ENCODE results near the gene FARSA.
A peak's percentile ranks its signal among the peaks of the same experiment; 100 is the strongest.
"Not testable (repeated sequence)": the region's sequence is repeated elsewhere in the genome, so short reads cannot be mapped to it uniquely, and the experiment has no call there.

The FARSA gene

GRCh38 chr19:12899891-12900518, 33.5 kb downstream of the FARSA start:
- H3K4me3 ChIP-seq (ENCODE audit: control insufficient read depth, low read depth, low read length): no peak overlapping the region
- DNase-seq (ENCODE audit: low read depth): no peak
- TF ChIP-seq, protein P1, sequence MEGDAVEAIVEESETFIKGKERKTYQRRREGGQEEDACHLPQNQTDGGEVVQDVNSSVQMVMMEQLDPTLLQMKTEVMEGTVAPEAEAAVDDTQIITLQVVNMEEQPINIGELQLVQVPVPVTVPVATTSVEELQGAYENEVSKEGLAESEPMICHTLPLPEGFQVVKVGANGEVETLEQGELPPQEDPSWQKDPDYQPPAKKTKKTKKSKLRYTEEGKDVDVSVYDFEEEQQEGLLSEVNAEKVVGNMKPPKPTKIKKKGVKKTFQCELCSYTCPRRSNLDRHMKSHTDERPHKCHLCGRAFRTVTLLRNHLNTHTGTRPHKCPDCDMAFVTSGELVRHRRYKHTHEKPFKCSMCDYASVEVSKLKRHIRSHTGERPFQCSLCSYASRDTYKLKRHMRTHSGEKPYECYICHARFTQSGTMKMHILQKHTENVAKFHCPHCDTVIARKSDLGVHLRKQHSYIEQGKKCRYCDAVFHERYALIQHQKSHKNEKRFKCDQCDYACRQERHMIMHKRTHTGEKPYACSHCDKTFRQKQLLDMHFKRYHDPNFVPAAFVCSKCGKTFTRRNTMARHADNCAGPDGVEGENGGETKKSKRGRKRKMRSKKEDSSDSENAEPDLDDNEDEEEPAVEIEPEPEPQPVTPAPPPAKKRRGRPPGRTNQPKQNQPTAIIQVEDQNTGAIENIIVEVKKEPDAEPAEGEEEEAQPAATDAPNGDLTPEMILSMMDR (conservative IDR thresholded peaks at IDR 0.05; ENCODE audit: control insufficient read depth, insufficient read depth, low read depth, low read length): no peak

DNA sequence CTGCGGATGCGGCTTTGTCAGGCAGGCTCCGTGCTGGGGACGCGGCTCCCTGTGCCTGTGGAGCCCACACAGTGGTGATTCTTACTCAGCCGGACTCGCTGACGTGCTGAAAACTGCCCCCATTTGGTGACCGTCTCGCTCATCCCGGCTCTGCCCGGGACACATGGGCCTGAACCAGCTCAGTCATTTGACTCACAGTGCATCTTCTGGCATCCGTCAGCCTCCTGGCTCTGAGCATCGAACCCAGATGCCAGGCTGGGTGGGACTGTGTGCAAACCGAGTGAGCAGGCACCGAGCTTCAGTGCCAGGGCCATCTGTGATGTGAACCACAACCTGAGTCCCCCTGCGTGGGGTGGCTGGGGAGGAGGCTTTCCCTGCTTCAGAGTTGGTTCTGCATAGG, 37.1 kb downstream of the FARSA start:
- no peak for DNase-seq (ENCODE audit: low read depth)
- TF ChIP-seq, protein P1 (conservative IDR thresholded peaks at IDR 0.05; ENCODE audit: control insufficient read depth, insufficient read depth, low read depth, low read length): no peak
- no peak overlapping the region for H3K4me3 ChIP-seq (ENCODE audit: control insufficient read depth, low read depth, low read length)

DNA sequence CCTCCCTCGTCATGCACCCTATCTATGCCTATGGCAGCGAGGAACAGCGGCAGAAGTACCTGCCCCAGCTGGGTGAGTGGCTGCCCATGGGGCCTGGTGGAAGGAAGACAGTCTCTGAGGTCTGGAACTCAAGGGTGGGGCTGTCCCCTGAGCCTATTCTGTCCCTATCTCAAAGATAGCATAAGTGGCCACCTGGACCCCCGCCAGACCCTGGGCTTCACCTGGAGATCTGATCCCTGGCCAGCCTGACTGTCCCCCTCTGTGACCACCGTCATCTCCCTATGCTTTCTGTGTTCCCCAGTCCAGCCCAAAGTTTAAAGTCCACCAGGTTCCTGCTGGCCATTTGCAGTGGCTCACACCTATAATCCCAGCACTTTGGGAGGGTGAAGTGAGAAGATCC, 39.9 kb downstream of the FARSA start:
- no peak overlapping the region for H3K4me3 ChIP-seq (ENCODE audit: control insufficient read depth, low read depth, low read length)
- TF ChIP-seq, protein P1 (conservative IDR thresholded peaks at IDR 0.05; ENCODE audit: control insufficient read depth, insufficient read depth, low read depth, low read length): no peak
- DNase-seq (ENCODE audit: low read depth): no peak

- H3K4me3 ChIP-seq (ENCODE audit: control insufficient read depth, low read depth, low read length): peak overlapping the region; percentile 88
- no peak for DNase-seq (ENCODE audit: low read depth)
- TF ChIP-seq, protein P1 (conservative IDR thresholded peaks at IDR 0.05; ENCODE audit: control insufficient read depth, insufficient read depth, low read depth, low read length): no peak
Observed at GRCh38 chr19:12891553-12892021, 41.9 kb downstream of the FARSA start.

DNA sequence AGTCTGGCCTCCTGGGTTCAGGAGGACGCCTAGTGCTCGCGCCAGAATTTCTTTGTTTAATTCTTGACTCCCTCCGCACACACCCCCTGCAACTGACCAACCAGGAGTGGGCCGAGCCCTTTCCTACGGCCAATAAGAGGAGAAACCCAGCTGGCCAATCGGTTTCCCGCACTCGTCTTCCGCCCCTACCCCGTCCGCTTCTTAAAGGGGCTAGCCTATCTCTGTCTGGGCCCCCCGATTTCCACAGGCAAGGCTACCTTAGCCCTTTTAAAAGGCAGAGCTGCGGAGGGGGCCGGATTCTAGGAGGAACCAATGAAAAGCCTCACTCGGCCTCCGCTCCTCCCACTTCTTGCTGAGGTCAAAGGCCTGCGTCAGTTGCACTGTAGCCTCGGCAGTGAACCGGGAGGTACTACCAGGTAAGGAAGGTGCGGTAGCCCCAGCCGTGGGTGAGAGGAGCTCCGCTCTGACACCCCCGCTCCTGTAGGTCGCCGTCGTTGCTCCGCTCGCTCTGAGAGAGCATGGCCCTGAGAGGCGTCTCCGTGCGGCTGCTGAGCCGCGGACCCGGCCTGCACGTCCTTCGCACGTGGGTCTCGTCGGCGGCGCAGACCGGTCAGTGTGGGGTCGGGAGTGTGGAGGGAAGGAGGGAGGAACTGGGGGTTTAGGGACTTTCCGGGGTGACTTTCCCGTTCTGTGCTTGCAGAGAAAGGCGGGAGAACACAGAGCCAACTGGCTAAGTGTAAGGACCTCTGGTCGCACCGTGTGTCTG, 42.5 kb downstream of the FARSA start, which contains the start of gene GCDH:
TSS of gene GCDH (plus strand) at position 374 of the 766 bp plus-strand sequence. CDS start at position 519, 145 bp downstream.
- peak; percentile 98 for DNase-seq (ENCODE audit: low read depth)
- peak within 1 kb of the TSS; percentile 88 for H3K4me3 ChIP-seq (ENCODE audit: control insufficient read depth, low read depth, low read length)
- TF ChIP-seq, protein P1 (conservative IDR thresholded peaks at IDR 0.05; ENCODE audit: control insufficient read depth, insufficient read depth, low read depth, low read length): no peak

DNA sequence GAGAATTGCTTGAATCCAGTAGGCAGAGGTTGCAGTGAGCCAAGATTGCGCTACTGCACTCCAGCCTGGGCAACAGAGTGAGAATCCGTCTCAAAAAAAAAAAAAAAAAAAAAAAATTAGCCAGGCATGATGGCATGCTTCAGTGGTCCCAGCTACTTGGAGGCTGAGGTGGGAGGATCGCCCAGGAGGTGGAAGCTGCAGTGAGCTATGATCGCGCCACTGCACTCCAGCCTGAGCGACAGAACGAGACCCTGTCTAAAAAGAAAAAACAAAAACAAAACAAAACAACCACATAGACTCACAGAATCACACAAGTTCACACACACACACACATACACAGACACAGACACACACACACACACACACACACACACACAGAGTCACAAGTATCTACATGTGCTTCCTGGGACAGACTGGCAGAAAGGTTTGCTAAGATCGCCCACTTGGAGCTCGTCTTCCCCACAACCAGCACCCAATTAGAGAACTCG, 43.2 kb downstream of the FARSA start:
- not testable (repeated sequence) for DNase-seq (ENCODE audit: low read depth)

GRCh38 chr19:12888006-12888603, 45.4 kb downstream of the FARSA start:
- no peak overlapping the region for H3K4me3 ChIP-seq (ENCODE audit: control insufficient read depth, low read depth, low read length)
- DNase-seq (ENCODE audit: low read depth): no peak
- TF ChIP-seq, protein P1 (conservative IDR thresholded peaks at IDR 0.05; ENCODE audit: control insufficient read depth, insufficient read depth, low read depth, low read length): no peak

More for the DNA sequence above, 43.2 kb downstream of the FARSA start:
- H3K4me3 ChIP-seq (ENCODE audit: control insufficient read depth, low read depth, low read length): peak overlapping the region; percentile 31

Measured in fibroblast of mammary gland (primary cell).